ENCODE measurements around the gene ZNF629. TPM values are rescaled to one million over a fixed set of nuclear protein-coding genes. Genes with fewer than 3 reads are reported as not detected.
A peak's percentile ranks its signal among the peaks of the same experiment; 100 is the strongest.

ZNF629 gene
- total RNA-seq, 1 experiment from 2014 or later = 25.3 TPM

DNA sequence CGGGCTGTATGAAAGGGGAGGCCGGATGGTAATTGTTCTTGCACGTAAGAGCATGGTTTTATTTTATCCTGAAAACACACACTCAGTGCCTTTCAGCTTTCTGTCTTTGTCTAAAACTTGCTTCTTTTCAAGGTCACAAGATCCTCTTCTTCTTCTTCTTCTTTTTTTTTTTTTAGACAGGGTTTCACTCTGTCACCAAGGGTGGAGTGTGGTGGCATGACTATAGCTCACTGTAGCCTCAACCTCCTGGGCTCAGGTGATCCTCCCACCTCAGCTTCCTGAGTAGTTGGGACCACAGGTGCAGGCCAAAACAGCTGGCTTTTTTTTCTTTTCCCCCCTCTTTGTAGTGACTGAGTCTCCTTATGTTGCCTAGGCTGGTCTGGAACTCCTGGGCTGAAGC is 15.9 kb upstream of the ZNF629 start:
- Histone ChIP-seq H3K4me1 (ENCODE audit: insufficient read depth, low read length, poor library complexity, severe bottlenecking) (no peaks in the 10 kb centered on the region), H3K36me3 (ENCODE audit: insufficient read depth, low read length, poor library complexity, severe bottlenecking) (no peaks in the 10 kb centered on the region), H3K4me3 (ENCODE audit: low read depth, low read length, poor library complexity, severe bottlenecking) (no peak overlapping the region), H3K9me3 (ENCODE audit: low read depth, low read length, poor library complexity, severe bottlenecking) (no peaks in the 10 kb centered on the region), H3K27me3 (replicated peaks; ENCODE audit: insufficient read depth, low read depth, low read length, poor library complexity) (no peaks in the 10 kb centered on the region), H3K27ac (ENCODE audit: low read depth, low read length, poor library complexity, severe bottlenecking) (no peak overlapping the region)
- ChIA-PET POLR2A (ENCODE audit: low non-redundant PET) (no interaction called here), CTCF (no interaction called here)
- DNase-seq (ENCODE audit: low spot score) = no peak
- no TSS peak for BruUV-seq (replicated peaks)
- intact Hi-C loops (cut with micrococcal nuclease; ENCODE audit: unreplicated experiment) = no loop called here
- TF ChIP-seq, protein P1, sequence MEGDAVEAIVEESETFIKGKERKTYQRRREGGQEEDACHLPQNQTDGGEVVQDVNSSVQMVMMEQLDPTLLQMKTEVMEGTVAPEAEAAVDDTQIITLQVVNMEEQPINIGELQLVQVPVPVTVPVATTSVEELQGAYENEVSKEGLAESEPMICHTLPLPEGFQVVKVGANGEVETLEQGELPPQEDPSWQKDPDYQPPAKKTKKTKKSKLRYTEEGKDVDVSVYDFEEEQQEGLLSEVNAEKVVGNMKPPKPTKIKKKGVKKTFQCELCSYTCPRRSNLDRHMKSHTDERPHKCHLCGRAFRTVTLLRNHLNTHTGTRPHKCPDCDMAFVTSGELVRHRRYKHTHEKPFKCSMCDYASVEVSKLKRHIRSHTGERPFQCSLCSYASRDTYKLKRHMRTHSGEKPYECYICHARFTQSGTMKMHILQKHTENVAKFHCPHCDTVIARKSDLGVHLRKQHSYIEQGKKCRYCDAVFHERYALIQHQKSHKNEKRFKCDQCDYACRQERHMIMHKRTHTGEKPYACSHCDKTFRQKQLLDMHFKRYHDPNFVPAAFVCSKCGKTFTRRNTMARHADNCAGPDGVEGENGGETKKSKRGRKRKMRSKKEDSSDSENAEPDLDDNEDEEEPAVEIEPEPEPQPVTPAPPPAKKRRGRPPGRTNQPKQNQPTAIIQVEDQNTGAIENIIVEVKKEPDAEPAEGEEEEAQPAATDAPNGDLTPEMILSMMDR (conservative IDR thresholded peaks at IDR 0.05; ENCODE audit: low read depth, low read length) = no peak
- TF ChIP-seq EZH2 (IDR thresholded peaks at IDR 0.05; ENCODE audit: borderline replicate concordance, low read depth, low read length, poor library complexity, severe bottlenecking) = no peak

DNA sequence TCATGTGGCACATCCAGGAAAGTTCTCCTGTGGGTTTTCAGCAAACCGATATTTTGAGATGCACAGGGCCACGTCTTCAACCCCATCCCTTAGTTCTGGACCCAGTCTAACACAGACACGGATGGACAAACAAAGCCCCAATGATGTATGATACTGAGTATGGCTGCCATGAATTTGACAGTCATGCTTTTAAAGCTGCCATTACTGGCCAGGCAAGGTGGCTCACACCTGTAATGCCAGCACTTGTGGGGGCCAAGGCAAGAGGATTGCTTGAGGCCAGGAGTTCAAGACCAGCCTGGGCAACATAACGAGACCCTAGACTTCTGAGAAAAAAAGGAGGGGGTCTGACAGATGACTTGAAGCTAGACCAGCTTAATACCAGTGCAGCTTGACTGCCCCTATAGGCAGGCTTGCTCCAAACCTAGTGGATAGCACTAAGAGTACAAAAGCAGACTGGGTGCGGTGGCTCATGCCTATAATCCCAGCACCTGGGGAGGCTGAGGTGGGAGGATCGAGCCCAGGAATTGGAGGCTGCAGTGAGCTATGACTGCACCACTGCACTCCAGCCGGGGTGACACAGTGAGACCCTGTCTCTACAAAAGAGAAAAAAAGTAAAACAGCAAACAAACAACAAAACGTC is 10.8 kb upstream of the ZNF629 start:
- TF ChIP-seq, protein P1 (conservative IDR thresholded peaks at IDR 0.05; ENCODE audit: low read depth, low read length) = peak; percentile 23; the same call in 1 of the 2 replicates
- no peak for TF ChIP-seq EZH2 (IDR thresholded peaks at IDR 0.05; ENCODE audit: borderline replicate concordance, low read depth, low read length, poor library complexity, severe bottlenecking)
- no peaks in the 10 kb centered on the region for H3K27me3 ChIP-seq (replicated peaks; ENCODE audit: insufficient read depth, low read depth, low read length, poor library complexity)
- no peak overlapping the region for H3K4me3 ChIP-seq (ENCODE audit: low read depth, low read length, poor library complexity, severe bottlenecking)
- DNase-seq (ENCODE audit: low spot score) = no peak
- H3K27ac ChIP-seq (ENCODE audit: low read depth, low read length, poor library complexity, severe bottlenecking) = no peak overlapping the region
- no TSS peak for BruUV-seq (replicated peaks)
- ChIA-PET CTCF (interaction anchor here (0.6 kb wide), 1 partner anchor 75 kb away, joined by 3 read pairs; no protein-coding TSS in a partner anchor), POLR2A (ENCODE audit: low non-redundant PET) (no interaction called here)
- intact Hi-C loops (cut with micrococcal nuclease; ENCODE audit: unreplicated experiment) = no loop called here
- H3K36me3 ChIP-seq (ENCODE audit: insufficient read depth, low read length, poor library complexity, severe bottlenecking) = no peaks in the 10 kb centered on the region
- H3K4me1 ChIP-seq (ENCODE audit: insufficient read depth, low read length, poor library complexity, severe bottlenecking) = no peaks in the 10 kb centered on the region
- H3K9me3 ChIP-seq (ENCODE audit: low read depth, low read length, poor library complexity, severe bottlenecking) = no peaks in the 10 kb centered on the region

DNA sequence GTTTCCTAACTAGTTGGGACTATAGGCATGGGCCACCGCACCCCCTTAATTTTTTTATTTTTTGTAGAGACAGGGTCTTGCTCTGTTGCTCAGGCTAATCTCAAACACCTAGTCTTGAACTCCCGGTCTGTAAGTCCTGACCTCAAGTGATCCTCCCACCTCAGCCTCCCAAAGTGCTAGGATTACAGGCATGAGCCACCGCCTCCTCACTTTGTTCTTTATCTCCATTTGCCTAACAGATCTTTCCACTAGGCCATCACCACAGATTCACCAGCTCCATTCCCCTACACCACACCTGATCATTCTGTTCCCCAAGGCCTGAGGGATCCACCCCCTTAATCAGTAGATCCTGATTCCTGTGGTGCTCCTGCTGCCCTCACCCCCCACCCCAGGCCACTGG is 7.6 kb upstream of the ZNF629 start:
- Histone ChIP-seq H3K4me1 (ENCODE audit: insufficient read depth, low read length, poor library complexity, severe bottlenecking) (no peaks in the 10 kb centered on the region), H3K27me3 (replicated peaks; ENCODE audit: insufficient read depth, low read depth, low read length, poor library complexity) (no peaks in the 10 kb centered on the region), H3K27ac (ENCODE audit: low read depth, low read length, poor library complexity, severe bottlenecking) (no peak overlapping the region), H3K4me3 (ENCODE audit: low read depth, low read length, poor library complexity, severe bottlenecking) (no peak overlapping the region), H3K36me3 (ENCODE audit: insufficient read depth, low read length, poor library complexity, severe bottlenecking) (no peaks in the 10 kb centered on the region), H3K9me3 (ENCODE audit: low read depth, low read length, poor library complexity, severe bottlenecking) (no peaks in the 10 kb centered on the region)
- POLR2A ChIA-PET (ENCODE audit: low non-redundant PET) = no interaction called here
- no peak for TF ChIP-seq EZH2 (IDR thresholded peaks at IDR 0.05; ENCODE audit: borderline replicate concordance, low read depth, low read length, poor library complexity, severe bottlenecking)
- TF ChIP-seq, protein P1 (conservative IDR thresholded peaks at IDR 0.05; ENCODE audit: low read depth, low read length) = no peak
- intact Hi-C loops (cut with micrococcal nuclease; ENCODE audit: unreplicated experiment) = no loop called here
- DNase-seq (ENCODE audit: low spot score) = no peak
- CTCF ChIA-PET = no interaction called here
- BruUV-seq (replicated peaks) = no TSS peak

Measured in A673 (cell line).